NCI-H1048 (cell line): ENCODE measurements around the gene TMOD1.

Experiments
- DNase-seq: peaks from one replicate; lab custom pipeline; 2025; lab: John Stamatoyannopoulos, UW

TMOD1 gene

DNA sequence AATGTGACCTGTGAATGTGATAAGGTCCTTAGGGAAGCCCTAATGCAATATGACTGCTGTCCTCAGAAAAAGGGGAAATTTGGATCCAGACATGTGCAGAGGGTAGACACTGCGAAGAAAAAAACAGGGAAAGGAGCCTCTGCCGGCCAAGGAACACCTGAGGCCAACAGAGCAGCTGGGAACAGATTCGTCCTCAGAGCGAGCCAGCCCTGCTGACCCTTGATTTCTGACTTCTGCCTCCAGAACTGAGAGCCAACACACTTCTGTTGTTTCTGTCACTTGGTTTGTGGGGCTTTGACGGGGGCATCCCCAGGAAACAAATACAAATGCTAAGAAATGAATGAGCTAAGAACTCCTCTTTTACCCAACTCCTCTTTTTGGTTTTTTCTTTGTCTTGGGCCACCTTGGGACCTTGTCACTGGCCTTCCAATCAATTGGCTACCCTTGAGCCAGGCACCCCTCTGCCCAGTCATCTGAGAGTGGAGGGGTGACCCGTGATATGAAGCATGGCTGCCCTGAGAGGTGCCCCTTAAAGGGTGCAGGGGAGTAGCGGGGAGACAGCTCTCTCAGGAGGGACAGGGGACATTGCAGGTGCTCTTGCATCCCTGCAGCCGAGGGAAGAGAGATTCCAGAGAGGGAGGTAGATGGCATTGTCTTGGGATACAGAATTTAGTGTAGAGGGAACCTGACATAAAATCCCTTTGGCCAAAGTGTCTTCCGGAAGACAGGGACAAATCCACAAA lies 16.9 kb downstream of the TMOD1 start:
- no peak for DNase-seq

DNA sequence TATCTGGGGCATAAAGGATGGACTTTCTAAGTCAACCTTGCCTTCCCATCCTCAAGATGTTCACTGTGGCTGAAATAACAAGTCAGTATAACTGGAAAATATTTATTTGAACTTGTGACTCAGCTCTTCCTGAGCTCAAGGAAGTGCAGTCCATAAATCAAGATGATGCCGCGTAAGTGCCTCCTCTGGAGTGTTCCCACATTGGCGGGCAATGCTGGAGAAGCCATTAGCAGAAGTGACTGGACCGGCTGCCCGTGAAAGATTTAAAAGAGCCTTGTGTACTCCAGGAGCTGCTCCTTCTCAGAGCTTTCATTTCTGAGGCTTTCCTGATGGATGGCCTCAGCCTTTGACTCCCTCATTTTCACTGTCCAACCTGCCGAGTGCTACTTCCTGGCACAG lies 17.4 kb downstream of the TMOD1 start:
- DNase-seq: no peak

DNA sequence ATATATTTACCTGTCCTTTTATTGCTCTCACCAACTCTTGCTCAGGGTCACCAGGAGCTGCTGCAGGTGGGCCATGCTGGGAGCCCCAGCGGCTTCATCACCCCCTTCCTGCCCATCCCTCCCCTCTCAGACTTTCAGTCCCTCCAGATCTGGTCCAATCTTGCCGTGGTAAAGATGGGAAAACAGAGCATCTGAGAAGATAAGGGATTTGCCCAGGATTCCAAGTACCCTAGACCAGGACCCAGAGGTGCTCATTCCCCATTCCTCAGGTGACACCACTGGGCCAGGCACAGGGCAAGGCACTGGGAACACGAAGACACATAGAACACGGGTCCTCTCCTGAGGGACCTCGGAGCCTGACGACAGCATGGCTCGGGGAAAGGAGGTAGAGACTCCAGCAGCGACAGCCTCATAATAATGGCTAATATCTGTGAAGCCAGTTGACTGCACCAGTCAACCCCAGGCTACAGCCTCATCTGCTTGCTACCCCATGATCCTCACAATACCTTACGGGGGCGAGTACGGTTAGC lies 18.0 kb downstream of the TMOD1 start:
- DNase-seq: no peak

DNA sequence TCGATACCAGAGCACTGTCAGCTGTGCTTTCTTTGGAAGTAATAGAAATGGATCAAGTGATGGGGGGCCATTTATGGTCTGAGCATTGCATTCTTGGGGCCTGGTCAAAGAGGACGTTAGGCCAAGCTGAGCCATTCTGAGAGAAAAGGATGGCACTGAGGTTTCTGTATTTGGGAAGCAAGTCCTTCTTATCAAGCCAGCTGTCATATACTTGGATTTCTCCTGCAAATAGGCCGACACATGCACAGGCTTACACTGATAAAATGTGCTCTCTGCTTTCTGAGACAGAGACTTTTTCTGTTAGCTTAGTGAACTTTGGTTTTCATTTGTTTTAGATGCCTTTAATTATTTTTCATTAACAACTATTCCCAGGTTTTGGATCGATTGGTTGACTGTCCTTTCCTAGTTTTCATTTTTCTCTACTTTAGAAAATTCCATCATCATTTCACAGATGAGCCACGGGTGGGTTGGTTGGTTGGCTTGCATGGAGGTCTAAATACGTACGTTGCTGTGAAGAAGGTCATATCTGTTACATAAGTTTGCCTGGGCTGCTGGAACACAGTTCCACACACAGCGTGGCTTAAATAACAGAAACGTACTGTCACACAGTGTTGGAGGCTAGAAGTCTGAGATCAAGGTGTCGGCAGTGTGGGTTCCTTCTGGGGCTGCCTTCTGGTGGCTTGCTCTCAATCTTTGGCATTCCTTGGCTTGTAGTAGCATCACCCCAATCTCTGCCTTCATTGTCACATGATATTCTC lies 20.3 kb downstream of the TMOD1 start:
- no peak for DNase-seq

DNA sequence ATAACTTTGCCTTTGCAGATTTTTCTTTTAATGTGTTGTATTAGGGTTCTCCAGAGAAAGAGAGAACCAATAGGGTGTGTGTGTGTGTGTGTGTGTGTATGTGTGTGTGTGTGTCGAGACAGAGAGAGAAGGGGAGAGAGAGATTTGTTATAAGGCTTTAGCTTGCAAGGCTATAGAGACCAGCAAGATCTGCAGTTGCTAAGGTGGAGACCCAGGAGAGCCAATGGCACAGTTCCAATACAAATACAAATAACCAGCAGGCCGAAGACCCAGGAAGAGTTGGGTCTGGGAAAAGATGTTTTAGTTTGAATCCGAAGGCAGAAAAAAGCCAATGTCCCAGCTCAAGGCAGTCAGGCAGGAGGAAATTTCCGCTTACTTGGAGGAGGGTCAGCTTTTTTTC lies 23.0 kb downstream of the TMOD1 start:
- no peak for DNase-seq

DNA sequence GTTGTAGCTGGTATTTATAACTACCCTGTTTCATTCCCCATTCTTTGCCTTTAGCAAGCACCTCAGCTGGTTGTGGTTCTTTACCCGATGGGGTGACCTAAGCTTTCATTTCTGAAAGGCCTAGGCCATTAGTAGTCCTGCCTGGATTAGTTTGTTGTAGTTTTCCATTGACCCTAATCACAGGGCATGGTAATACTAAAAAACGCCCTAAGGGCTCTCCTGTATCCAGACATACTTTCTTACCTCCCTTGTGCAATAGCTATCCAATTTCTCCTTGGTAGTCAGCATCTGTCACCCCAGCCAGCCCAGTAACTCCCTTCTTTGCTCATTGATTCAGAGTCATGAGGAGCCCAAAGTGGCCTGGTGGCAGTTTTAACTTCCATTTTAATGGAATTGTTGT lies 24.0 kb downstream of the TMOD1 start:
- no peak for DNase-seq

DNA sequence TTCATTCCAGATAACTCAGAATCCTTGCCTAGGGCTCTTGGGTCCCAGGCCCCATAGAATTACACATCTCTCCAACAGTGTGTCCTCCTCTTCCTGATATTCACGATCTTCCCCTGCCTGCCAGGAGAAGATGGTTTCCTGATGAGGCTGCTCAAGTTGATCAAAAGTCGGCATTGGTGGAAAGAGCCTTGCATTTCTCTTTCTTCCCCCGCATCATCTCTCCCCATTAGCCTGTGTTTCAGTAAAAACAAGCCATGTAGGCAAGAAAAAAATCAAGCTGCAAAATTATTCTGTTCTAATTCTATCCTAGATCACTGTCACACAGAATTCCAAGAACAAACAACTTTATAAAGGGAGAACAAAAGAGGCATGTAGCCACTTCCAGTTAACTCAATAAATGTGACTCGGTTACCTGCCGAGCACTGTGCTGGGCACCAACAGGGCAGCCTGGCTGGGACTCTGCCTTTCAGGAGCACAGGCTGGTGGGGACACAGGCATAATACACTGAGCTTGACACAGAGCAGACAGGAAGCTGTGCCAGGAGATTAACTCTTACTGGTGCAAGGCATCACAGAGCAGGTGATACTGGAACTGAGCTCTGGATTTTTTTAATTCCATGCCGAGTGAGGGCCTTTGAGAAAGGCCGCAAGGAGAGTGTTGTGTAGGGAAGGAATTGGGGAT lies 25.6 kb downstream of the TMOD1 start:
- no peak for DNase-seq

DNA sequence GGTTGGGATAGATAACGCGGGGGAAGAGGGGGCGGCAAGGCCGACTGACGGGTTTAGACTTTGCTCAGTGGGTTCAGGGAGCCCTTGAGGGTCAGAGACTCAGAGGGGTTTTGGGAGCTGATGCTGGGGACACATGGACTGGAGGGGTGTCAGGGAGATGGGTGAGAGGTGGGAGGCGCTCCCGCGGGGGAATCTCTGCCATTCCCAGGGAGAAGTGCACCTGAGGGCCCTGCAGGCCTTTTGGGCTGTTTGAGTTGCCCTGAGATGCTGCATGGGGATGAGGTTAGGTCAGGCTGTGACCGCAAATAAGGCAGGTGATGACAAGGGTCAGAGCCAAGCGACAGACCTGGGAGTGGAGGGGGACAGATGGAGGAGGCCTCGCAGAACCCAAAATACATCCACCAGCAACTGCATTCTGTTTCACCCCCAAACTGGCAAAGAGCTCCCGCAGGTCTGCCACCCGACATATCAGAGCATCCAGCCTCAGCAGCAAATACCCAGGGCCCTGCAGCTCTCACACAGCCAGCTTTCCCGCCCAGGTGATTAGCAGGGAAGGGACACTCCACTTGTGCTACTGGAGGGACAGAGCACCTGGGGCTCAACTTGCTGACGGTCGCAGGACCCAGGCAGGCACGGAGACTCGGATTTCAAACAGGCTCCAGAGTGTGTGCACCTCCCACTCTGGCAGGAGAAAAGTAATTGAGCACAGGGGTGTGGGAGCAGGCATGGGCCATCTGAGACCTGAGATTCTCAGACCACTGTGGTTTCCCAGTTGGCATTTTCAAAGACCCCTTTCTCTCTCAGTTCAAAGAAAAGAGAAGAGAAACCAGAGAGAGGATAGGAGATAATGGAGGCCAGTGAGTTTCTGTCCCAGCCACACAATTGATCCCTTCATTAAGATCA lies 26.4 kb downstream of the TMOD1 start:
- DNase-seq: no peak

DNA sequence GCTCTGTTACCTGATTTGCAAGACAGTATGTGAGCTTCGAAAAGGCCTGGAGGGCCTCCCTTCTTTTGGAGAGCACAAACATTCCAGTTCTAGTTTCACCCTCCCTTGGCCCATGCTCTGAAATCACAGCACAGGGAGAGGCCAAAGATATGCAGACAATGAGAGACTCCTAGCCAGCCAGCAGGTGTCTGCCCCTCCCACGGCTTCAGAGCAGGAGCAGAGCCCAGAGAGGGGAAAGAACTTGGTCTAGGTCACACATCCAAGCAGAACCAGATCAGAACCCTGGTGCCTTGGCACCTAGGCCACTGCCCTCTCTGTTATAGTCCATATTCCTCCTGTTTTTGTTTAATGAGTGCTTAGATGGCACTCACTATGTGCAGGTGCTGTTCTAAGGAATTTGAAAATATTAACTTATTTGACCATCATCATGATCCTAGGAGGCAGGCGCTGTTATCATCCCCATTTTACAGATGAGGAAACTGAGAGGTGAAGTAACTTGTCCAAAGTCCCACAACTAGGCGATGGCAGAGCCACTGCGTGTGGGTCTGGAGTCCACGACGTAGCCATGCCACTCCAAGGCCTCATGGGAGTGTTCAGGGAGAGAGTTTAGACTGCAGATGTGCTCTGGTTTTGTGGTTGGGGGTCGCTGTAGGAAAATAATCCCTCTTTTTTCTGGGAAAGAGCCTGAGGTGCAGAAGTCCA lies 27.2 kb downstream of the TMOD1 start:
- no peak for DNase-seq

DNA sequence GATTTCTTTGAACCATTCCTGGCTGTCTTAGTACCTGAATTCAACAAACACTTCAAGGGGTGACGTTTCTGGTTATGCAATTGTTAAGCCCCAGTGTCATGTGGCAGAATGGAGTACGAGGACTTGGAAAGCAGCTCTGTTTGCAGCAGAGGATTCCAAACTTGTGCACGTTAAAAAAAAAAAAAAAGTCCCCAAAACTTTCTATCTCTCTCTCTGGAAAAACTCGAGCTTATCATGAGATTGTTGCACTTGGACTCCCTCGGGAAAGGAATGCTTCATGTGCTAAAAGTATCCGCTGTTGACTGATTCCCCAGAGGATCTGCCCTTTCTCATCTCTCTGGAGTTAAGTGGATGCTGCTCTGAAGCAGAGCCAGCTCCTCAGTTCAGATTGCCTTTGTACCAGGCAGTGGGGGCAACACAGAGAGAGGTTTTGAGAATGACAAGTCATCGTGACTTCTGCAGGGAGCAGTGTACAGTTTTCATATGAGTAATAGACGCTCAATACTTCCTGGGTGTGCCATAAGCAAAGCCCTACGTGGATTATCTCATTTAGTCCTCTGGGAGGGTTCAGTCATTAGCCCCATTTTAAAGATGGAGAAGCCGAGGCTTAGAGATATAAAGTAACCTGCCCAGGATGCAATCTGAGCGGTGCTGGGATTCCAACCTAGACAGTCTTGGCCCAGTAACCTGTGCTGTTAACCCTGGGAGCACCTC lies 28.1 kb downstream of the TMOD1 start:
- DNase-seq: no peak

DNA sequence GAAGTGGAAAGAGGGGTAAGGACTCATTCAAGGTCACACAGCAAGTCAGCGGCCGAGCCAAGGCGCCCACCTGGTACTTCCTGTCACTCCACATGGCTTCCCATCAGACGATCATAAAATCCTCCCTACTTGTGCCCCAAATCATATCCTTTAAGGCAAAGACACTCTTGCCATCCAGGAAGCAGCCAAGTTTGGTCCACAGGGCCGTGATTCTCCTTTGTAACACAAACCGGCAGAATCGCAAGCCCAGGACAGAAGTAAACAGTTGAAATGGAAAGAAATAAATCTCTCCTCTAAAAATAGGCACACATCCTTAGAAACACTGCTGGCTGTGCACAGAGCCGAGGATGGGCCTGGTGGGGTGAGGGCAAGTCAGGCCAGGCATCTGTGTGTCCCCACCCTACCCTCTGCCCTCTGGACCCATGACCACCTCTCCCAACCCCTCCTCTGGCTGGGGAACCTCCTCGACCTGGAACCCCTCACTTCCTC lies 30.5 kb downstream of the TMOD1 start:
- no peak for DNase-seq

DNA sequence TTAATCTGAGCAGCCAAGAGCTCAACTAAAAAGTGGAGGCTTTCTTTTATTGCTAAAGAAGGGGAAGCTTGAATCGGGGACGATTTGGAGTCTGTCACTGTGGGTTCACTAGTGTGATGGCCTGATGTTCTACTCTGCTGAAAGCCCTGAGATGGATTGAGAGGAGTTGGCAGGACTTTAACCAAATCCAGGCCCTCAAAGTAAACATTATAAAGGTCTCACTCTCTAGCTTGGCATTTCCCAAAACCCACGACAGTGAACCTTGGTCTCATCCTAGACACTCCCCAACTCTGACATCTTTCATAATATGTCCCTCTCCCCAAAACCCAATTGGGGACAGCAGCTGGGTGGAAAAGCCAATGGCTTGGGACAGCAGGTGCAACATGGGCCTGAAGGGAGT lies 32.7 kb downstream of the TMOD1 start:
- no peak for DNase-seq

DNA sequence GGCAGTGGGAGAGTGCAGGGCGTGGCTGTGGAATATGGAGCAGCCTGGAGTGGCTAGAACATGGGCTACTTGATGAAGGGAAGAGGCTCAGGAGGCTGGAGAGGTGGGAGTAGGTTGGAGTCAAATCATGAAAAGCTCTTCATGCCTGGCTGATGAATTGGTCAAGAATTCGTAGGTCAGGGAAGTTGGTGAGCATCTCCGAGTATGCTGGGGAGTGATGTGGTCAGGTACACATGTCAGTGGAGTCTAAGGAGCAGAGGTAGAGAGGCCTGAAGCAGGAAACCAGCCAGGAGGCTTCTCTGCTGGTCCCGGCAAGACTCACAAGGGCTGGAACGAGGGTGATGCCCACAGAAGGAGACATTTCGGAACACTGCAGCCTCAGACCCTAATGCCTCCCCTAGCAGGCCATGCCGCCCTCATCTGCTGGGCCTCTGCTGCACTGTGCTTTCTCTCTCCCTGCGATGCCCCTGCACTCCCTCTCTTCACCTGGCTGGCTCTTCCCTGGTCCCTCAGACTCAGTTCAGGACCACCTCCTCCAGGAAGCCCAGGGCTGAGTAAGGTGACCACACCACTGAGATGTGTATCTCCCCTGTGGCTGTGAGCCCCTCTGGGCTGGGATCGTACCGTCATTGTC lies 33.6 kb downstream of the TMOD1 start:
- no peak for DNase-seq

DNA sequence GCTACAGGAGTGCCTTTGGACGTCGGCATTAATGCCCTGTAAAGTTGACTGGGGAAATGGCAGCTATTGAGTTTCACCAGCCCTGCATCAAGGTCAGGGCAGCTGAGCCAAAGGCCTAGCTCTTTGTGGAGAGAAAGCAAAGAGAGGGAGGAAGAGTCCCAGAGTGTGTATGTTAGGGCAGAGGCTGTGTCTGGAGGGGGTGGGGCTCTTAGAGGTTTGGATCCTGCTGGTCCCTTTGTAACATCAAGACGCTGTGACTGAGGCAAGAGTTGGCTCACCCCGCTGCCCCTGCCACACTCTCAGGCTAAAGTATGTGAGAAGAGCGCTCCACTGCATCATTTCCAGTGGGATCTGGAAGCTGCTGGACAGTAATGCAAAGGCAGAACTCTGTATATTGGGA lies 34.3 kb downstream of the TMOD1 start:
- no peak for DNase-seq

DNA sequence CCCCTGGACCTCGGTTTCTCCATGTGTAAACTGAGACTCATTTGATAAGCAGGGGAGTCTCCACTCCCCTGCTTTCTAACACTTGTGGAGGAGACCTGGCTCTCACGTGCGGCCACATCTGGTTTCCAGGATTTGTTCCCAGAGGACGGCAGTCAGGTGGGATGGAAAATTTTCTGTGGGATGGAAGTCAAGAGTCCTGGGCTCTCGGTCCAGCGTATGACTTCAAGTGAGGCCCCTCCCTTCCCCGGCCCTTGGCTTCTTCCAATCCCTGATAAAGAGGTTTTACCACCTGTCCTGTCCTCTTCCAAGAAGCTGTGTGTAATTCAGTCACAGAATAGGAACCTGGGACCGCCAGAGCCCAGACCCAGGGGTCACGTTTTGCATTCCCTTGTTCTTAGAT lies 35.0 kb downstream of the TMOD1 start:
- DNase-seq: no peak

DNA sequence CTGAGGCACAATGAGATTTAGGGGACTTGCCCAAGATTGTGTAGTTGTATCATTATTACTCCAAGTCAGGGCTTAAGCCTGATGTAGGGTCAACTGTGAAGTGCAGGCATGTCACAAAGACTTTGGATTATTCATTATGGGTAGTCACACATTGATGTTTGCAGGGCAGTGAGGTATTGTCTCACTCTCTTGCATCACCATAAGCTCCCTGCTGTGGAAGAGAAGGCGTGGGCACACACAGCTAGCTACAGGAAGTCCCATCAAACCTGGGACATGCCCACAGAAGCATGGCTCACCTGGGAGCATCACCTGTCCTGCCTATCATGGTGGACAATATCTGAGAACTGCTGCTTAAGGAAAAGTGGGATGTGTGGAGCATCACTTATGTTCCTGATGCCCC lies 42.1 kb downstream of the TMOD1 start:
- no peak for DNase-seq

DNA sequence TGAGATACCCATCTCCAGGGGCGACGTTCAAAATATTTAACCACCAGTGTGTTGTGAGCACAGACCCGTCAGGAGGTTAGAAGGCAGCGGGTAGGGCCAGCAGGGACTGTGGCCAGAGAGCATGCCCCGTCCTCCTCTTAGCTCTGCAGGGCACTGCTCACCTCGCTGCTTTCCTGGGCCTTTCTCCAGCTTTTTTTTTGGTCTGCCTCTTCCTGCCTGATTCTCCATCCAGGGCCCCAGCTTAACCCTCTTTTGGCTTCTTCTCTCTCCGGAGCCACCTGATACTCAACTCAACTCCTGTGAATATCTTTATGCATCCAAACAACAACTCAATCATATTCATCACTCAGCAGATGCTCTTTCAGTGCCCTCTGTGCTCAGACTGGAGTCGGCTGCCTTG lies 44.0 kb downstream of the TMOD1 start:
- DNase-seq: no peak

DNA sequence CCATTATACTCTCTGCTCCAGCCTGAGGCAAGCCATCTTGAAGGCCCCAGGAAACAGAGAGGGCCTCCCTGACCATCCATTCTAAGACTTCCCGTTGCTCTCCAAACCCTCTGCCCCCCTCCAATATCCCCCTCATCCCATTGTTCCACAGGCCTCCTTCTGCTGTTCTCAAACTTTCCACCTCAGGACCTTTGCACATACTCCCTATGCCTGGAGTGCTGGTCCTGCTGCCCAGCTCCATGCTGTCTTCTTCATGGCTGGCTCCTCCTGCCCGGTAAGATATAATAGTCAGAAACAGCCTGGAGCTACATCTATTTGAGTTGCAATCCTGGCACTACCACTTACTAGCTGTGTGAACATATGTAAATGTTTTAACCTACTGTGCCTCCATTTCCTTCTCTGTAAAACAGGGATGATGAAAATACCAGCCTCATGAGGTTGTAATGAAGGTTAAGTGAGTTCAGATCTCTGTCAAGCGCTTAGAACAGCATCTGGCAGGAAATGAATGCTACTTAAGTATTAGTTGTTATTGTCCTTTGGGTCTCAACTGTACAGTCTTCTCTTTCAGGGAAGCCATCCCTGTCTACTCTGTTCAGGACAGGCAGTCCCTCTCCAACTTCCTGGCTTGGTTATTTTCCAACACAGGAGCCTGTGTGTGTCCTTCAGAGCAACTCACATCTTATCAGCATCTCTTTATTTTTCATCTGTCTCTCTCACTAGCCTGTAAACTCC lies 45.8 kb downstream of the TMOD1 start:
- DNase-seq: no peak

DNA sequence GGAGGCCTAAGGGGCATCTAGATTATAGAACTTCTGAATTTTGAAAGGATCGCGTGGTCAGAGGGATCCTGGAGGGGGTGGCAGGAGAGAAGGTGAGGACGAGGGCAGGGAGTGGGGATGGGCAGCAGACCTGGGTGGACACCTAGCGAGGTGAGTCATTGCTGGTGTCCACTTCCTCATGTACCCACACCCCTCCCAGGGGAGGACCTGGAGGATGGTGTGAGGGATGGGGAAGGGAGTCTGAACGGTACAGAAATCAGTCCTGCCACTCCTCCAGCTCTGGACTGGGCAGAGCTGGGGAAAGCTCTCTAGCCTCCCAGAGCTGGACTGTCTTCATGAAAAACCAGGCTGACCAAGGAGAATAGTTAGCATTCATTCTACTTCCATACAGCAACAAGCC lies 46.9 kb downstream of the TMOD1 start:
- no peak for DNase-seq
